GM19452 (cell line): Measurements from ENCODE around the gene C16orf54.
"Not testable (repeated sequence)": the region's sequence is repeated elsewhere in the genome, so short reads cannot be mapped to it uniquely, and the experiment has no call there.

ENCODE experiments used
- ATAC-seq: cut with Tn5 transposase; IDR thresholded peaks from one replicate; pipeline ENCODE4 v1.9.1; 2021; ENCODE audit not compliant: unreplicated experiment

C16orf54 gene

DNA sequence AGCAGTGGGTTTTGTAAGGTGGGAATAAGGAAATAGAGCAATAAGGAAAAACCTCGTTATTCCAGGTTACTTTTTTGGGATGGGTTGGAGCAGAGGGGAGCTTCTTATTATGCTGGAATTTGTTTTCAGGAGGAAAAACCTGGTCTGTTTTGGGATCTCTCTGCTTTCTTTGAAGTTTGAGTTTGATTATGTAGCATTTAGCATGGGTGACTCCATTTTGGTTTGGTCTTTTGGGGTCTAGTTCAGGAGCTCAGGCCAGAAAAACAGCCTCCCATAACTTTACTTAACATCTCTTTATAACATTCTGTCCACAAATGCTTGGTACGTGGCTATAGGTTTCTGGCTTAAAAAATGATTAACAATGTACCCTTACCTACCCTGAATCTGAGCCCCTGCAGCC, 23.7 kb upstream of the C16orf54 start:
- no peak for ATAC-seq

DNA sequence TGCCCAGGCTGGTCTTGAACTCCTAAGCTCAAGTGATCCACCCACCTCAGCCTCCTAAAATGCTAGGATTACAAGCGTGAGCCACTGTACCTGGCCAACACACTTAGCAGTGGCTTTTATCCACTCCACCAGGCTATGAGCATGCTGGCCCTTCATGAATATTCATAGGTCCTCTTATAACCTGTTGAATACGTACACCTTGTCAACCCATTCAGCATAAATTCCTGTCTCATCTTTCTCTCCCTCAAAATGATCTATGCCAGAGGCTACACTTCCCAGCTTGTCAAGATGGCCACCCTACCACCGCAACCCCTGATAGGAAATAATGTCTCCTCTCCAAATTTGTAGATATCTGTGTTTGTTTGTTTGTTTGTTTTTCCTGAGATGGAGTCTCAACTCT, 21.3 kb upstream of the C16orf54 start:
- no peak for ATAC-seq

DNA sequence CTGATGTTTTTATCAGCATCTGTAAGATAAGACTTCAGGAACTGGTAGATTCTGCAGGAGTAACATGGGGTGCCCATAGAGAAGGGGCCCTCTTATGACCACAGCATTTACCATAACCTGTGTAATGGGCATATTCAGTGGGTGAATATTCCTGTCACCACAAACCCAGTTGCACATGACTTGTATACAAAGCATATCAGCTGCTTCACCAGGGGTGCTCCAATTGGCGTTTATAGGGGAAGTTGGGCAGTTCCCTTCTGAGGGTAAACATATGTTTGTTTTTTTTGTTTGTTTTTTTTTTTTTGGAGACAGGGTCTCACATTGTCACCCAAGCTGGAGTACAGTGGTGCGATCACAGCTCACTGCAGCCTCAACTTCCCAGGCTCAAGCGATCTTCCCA, 20.8 kb upstream of the C16orf54 start:
- ATAC-seq, result no peak

DNA sequence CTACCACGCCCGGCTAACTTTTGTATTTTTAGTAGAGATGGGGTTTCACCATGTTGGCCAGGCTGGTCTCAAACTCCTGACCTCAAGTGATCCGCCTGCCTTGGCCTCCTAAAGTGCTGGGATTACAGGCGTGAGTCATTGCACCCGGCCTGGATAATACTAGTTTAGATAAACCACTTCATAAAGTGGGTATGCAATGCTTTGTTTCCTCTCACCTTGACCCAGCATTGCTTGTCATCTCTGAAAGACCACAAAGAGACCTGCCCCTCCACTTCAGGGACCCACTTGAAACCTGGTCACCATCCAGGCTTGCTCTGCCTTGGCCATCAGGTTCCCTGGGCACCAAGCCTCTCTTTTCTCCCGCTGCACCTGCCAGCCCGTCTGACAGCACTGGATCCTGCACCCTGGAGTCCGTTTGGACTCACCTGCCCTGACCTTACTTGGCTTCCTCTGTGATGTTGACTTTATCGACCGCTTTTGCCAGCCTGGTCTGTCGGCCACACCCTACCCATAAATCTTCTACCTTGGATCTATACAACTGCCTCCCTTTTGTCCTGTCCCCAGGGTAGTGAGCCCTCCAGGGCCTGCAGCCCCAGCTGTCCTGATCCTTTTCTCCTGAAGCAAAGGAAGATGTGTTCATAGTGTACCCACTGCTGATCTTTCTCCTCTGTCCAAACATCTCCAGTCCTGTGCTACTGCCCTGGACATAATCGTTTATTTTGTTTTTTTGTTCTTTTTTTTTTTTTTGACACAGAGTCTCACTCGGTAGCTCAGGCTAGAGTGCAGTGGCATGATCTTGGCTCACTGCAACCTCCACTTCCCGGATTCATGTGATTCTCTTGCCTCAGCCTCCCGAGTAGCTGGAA, 19.6 kb upstream of the C16orf54 start:
- ATAC-seq, result no peak

DNA sequence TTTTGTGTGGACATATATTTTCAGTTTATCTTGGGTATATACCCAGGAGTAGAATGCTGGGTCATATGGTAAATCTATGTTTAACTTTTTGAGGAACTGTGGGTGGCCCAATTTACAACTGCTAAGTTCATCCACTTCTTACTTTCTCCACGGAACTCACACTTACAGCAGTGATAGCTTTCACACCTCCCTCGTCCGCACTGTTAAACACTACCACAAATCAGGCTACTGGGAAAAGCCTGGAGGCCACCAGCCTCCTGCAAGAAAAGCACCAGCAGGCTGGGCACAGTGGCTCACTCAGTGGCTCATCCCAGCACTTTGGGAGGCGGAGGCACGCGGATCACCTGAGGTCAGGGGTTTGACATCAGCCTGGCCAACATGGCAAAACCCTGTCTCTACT, 17.5 kb upstream of the C16orf54 start:
- no peak for ATAC-seq

DNA sequence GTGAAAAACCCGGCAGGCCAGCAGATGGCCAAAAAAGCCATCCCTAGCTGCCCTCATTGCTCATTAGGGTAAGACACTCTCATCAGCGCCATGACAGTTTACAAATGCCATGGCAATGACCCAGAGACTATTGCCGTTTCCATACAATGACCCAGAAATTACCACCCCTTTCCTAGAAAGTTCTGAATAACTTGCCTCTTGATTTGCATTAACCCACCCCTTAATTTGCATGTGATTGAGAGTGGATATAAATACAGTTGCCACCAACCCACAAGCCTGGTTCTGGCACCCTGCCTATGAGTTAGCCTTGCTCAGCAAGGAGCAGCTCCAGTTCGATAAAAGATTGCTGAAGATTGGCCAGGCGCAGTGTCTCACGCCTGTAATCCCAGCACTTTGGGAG, 16.1 kb upstream of the C16orf54 start:
- no peak for ATAC-seq

DNA sequence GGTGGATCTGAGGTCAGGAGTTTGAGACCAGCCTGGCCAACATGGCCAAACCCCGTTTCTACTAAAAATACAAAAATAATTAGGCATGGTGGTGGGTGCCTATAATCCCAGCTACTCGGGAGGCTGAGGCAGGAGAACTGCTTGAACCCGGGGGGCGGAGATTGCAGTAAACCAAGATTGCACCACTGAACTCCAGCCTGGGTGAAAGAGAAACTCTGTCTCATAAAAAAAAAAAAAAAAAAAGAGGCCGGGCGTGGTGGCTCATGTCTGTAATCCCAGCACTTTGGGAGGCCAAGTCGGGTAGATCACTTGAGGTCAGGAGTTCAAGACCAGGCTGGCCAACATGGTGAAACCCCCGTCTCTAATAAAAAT, 15.5 kb upstream of the C16orf54 start:
- not testable (repeated sequence) for ATAC-seq

DNA sequence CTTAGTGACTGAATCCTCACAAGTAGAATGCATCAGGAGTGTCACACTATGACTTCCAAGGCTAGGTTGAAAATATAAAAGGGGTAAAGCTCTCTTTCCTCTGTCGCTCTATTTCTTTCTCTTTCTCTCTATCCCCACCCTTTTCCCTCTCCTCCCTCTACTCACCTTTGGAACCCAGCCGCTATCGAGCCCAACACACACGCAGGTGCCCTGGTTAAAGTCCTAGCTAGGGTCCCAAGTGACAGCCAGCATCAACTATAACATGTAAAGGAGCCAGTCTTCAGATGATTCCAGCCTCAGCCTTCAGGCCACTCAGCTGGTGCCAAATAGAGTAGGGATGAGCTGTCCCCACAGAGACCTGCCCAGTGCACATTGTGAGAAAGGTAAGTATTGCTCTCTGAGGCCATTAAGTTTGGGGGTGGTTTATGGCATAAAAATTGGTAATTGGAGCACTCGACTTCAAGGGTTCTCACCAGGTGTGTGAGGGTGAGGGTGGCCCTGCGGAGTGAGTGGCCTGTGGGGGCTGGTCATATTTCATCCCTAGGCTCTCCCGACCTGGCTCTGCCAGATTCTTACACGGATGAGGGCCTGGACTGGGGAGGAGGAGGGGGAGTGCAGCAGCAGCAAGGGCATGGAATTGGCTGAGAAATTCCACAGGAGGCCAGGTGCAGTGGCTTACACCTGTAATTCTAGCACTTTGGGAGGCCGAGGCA, 14.9 kb upstream of the C16orf54 start:
- no peak for ATAC-seq

DNA sequence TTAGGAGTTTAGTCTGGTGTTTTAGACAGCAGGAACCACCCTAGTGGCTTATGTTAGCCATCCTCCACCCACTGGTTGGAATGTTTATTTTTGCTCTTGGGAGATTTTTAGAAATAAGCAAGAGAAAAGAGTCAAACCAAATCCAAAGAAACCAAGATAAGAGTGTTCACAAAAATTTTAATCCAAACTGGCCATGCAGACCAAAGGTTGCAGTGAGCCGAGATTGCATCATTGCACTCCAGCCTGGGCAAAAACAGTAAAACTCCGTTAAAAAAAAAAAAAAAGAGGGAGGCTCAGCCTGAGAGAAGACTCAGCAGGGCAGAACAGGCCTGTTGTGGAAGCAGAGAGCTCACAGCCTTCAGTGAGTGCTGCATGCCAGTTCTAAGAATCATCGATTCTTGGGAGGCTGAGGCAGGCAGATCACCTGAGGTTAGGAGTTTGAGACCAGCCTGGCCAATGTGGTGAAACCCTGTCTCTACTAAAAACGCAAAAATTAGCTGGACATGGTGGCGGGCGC, 12.2 kb upstream of the C16orf54 start:
- no peak for ATAC-seq

DNA sequence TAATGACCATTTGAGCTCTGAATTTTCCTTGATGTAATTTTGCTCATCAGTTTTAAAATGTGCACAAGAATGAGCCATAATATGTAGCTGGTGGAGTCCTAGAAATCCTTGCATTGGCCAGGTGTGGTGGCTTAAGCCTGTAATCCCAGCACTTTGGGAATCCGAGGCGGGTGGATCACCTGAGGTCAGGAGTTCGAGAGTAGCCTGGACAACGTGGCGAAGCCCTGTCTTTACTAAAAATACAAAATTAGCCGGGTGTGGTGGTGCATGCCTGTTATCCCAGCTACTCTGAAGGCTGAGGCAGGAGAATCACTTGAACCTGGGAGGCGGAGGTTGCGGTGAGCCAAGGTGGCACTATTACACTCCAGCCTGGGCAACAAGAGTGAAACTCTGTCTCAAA, 11.3 kb upstream of the C16orf54 start:
- not testable (repeated sequence) for ATAC-seq

DNA sequence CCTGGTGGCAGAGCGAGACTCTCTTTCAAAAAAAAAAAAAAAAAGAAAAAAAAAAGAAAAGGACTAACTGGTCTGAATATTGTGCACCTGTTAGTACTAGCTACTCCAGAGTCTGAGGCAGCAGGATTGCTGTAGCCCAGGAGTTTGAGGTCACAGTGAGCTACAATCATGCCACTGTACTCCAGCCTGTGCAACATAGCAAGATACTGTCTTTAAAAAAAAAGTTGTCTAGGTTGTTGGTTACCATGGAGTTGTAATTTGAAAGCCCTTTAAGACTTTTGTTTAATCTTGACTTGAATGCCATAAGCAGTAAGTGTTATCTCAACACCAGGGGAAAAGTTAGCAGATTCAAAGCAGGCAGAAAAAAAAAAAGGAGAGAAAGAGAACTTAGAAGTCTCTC, 10.9 kb upstream of the C16orf54 start:
- ATAC-seq, result no peak

DNA sequence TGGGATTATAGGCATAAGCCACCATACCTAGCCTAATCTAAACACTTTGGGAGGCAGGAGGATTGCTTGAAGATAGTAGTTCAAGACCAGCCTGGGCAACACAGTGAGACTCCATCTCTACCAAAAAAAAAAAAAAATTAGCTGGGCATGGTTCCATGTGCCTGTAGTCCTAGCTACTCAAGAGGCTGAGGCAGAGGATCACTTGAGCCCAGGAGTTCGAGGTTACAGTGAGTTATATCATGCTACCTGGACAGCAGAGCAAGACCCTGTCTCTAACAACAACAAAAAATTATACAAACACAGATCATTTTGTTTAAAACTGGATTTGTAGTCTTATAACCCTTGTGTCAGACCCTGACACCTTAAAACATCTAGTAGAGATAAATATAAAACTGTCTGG, 7.7 kb upstream of the C16orf54 start:
- ATAC-seq, result no peak

DNA sequence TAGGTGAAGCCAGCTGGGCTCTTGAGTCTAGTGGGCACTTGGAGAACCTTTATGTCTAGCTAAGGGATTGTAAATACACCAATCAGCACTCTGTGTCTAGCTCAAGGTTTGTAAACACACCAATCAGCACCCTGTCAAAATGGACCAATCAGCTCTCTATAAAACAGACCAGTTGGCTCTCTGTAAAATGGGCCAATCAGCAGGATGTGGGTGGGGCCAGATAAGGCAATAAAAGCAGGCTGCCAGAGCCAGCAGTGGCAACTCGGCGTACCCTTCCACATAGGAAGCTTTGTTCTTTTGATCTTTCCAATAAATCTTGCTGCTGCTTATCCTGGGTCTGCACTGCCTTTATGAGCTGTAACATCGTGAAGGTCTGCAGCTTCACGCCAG, 3.0 kb upstream of the C16orf54 start:
- ATAC-seq, result not testable (repeated sequence)

DNA sequence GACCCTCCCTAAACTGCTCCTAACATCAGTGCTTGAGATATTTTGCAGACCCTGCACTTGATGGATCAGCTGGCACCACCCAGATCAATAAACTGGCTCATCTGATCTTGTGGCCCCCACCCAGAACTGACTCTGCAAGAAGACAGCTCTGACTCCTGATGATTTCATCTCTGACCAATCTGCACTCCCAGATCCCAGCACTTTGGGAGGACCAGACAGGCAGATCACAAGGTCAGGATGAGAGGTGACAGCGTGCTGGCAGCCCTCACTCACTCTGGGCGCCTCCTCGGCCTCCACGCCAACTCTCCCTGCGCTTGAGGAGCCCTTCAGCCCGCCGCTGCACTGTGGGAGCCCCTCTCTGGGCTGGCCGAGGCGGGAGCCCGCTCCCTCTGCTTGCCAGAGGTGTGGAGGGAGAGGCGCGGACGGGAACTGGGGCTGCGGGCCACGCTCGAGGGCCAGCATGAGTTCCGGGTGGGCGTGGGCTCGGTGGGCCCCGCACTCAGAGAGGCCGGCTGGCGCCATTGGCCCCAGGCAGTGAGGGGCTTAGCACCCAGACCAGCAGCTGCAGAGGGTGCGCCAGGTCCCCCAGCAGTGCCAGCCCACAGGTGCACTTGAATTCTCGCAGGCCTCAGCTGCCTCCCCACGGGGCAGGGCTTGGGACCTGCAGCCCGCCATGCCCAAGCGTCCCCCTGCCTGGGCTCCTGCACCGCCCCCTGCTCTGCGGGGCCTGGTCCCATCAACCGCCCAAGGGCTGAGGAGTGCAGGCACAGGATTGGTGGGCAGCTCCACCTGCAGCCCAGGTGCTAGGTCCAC, 2.4 kb upstream of the C16orf54 start:
- ATAC-seq, result no peak

DNA sequence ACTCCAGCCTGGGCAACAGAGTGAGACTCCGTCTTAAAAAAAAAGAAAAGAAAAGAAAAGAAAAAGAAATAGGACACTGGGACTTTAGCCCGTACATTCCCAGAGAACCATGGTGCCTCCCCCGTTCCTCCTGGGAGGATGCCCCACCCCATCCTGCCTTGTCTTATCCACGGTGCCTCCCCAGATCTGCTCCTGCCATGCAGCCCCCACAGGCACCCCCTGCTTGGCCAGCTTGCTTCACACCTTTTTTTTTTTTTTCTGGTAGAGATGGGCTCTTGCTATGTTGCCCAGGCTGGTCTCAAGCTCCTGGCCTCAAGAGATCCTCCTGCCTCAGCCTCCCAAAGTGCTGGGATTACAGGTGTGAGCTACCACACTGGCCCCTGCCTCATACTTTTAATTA, 728 bp upstream of the C16orf54 start:
- ATAC-seq, result not testable (repeated sequence)

DNA sequence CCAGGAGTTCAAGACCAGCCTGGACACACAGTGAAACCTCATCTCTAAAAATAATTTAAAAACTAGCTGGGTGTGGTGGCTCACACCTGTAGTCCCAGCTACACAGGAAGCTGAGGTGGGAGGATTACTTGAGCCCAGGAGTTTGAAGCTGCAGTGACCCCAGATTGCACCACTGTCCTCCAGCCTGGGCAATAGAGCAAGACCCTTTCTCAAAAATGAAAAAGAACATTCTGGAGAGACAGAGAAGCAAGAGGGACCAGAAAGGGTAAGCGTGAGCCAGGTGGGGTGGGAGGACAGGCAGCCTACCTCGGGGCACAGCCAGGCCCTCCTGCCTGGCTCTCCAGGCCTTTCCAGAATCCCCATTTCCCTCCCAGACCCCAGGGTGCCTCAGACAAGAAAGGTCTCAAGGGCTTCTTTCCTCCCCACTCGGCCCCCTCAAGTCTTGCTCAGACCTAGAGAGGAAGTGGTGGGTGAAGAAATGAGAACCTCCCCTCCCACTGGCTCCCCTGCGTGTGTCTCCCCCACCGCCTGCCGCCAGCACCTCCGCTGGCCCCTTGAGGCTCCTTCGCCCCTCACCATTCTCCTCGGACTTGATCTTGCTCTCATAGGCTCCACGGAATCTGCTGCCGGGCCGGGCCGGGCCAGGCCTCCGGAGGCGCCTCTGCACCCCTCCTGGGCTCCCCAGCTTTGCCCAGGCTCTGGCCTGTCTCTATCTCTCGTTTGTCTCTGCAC, 503 bp downstream of the C16orf54 start:
- peak; percentile 43 for ATAC-seq

DNA sequence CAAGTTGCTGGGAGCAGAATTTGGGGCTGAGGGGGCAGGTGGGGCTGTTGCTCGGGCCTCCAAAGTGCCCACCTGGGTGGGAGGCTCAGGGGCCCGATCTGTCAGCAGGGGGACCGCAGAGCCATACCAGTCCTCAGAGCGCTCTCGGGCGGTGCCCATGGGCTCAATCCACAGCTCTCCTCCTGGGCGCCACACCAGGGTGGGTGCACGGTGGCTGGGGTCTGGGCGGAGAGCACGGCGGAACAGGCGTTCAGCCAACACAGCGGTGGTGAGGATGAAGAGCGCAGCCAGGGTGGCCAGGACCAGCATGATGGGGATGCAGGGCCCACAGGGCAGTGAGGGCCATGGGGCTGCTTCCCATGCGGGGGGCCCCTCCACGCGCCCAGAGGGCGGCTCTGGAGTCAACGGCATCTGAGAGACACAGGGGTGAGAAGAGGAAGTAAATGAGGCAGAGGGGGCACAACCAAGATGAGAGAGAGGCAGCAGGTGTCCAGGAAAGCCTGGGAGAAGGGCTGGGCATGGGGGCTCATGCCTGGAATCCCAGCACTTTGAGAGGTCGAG, 1.2 kb downstream of the C16orf54 start:
- no peak for ATAC-seq

DNA sequence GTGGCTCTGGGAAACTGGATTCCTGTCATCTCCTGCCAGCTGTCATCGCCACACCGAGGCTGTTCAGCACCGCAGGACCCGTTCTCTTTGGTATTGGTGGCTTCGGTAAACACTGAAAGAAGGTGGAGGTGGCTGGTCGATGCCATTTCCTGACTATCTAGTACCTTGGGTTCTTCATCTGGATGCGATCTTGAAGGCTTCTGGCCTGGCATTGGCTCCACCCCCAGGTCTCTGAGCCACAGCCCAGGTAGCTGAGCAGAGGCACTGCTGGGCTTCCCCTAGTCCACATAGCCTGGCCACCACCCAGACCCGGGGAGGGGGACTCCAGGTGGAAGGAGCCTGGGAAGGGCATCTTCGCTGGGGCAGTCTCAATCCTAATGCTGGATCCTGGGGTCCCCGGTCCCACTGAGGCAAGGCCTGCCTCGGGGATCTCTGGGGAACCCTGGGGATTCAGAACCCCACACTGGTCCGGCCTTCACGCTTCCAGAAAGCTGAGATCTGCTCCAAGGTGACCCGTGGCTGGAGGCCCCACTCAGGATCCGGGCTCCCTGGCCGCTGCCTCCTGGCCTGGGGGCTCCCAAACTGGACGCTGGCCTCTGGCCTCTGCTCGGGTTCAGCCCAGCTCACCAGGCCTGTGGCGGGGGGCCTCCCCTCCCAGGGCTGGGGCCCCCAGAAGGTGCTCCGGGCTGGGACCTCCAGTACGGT, 1.8 kb downstream of the C16orf54 start:
- no peak for ATAC-seq

DNA sequence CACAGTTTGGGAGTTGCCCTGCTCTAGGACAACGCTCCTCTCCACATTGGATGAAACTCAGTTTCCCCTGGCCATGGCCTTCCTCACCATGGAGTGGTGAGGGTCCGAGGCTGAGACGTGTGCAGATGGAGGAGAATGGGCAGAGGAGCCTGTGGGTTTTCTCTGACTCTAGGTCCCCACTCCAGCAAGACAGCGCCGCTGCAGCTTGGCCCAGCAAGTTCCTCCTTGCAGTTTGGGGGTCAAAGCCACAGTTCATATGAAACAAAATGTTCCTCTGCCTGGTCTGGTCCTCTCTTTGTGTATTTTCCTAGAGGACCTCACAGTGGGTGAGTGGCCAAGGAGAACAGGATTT, 2.3 kb downstream of the C16orf54 start:
- no peak for ATAC-seq

DNA sequence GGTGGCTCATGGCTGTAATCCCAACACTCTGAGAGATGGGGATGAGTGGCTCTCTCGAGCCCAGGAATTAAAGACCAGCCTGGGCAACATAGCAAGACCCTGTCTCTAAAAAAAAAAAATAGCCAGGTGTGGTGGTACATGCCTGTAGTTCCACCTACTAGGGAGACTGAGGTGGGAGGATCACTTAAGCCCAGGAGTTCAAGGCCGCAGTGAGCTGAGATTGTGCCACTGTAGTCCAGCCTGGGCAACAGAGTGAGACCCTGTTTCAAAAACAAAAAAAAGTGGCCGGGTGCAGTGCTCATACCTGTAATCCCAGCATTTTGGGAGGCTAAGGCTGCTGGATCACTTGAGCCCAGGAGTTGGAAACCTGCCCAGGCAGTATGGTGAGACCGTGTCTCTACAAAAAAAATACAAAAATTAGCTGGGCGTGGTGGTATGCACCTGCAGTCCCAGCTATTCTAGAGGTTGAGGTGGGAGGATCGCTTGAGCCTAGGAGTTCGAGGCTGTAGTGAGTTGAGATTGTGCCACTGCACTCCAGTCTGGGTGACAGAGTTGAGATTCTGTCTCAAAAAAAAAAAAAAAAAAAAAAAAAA, 3.0 kb downstream of the C16orf54 start:
- no peak for ATAC-seq
